Natural killer cell (primary cell): ENCODE measurements around the gene CXXC5. TPM values are rescaled to one million over a fixed set of nuclear protein-coding genes. Genes with fewer than 3 reads are reported as not detected.
A peak's percentile ranks its signal among the peaks of the same experiment; 100 is the strongest.

Experiments
- ATAC-seq, 3 donors: fragments of 150-1000 bp in 2 of 3; fragments of 200-7000 bp in 1 of 3; cut with Tn5 transposase; 1 replicate in 1 of 3; 2 replicates in 2 of 3; pipeline ENCODE4 v1.10.0; 2021; ENCODE audit warnings: mild to moderate bottlenecking in 2 of 3, moderate library complexity in 2 of 3
- DNase-seq, 2 donors: peaks; one replicate each; pipeline versions ENCODE4 v3.0.0 to v3.0.0-alpha.2; 2013 to 2021; ENCODE audit warnings: mixed read lengths in 1 of 2
- H3K27ac ChIP-seq: one replicate; pipeline ENCODE4 v1.5.1; 2013; ENCODE audit warnings: mild to moderate bottlenecking, low read length
- H3K27me3 ChIP-seq: one replicate; pipeline ENCODE4 v1.6.1; 2013; ENCODE audit warnings: low read length; ENCODE audit not compliant: control insufficient read depth, insufficient read depth
- H3K36me3 ChIP-seq: one replicate; pipeline ENCODE4 v1.6.1; 2013; ENCODE audit warnings: low read length; ENCODE audit not compliant: control insufficient read depth, insufficient read depth
- H3K4me1 ChIP-seq: one replicate; pipeline ENCODE4 v1.6.1; 2013; ENCODE audit warnings: low read length; ENCODE audit not compliant: control insufficient read depth, insufficient read depth
- H3K4me3 ChIP-seq: one replicate; pipeline ENCODE4 v1.5.1; 2013; ENCODE audit warnings: low read length
- H3K9me3 ChIP-seq: one replicate; pipeline ENCODE4 v1.6.1; 2013; ENCODE audit warnings: low read length; ENCODE audit not compliant: control insufficient read depth, insufficient read depth
- H3K27ac Mint-ChIP-seq, 2 donors: one replicate each; pipeline ENCODE4 v1.8.0; 2022; ENCODE audit warnings: mild to moderate bottlenecking in 2 of 2, mixed read lengths in 2 of 2, moderate library complexity in 1 of 2
- H3K27me3 Mint-ChIP-seq, 2 donors: one replicate each; pipeline ENCODE4 v1.8.0; 2022; ENCODE audit warnings: low read depth in 2 of 2, mixed read lengths in 2 of 2
- H3K36me3 Mint-ChIP-seq: one replicate; pipeline ENCODE4 v1.8.0; 2022; ENCODE audit warnings: mixed read lengths
- H3K4me1 Mint-ChIP-seq, 2 donors: one replicate each; pipeline ENCODE4 v1.8.0; 2022; ENCODE audit warnings: mixed read lengths in 2 of 2
- H3K4me3 Mint-ChIP-seq: one replicate; pipeline ENCODE4 v1.8.0; 2022; ENCODE audit warnings: mild to moderate bottlenecking, moderate library complexity, mixed read lengths
- H3K9me3 Mint-ChIP-seq, 2 donors: one replicate each; pipeline ENCODE4 v1.8.0; 2022; ENCODE audit warnings: mixed read lengths in 2 of 2
- CTCF ChIP-seq: fragments of 200-600 bp; IDR thresholded peaks from one replicate; pipeline ENCODE4 v1.8.0; 2022; ENCODE audit warnings: antibody characterized with exemption
- WGBS: methylation state at CpG from one replicate; pipeline ENCODE4 v1.1.7; 2013; ENCODE audit warnings: missing lambda C conversion rate; ENCODE audit not compliant: insufficient coverage; 5-methylcytosine and 5-hydroxymethylcytosine counted together
- intact Hi-C: fragments of 100-400 bp; cut with micrococcal nuclease; formaldehyde crosslinking; loops from one replicate; pipeline ENCODE4 v1.14.2; 2022
- total RNA-seq, 4 donors: library from RNA; stranded (reverse); fragments of 120-200 nt in 1 of 4; gene quantifications; one replicate each; pipeline versions ENCODE4 v1.2.3 to v1.2.4, GENCODE V29; 2013 to 2022

CXXC5 gene
- total RNA-seq, 3 donors from 2014 or later (not counting 1 experiment from before 2014, with no cell fraction given), result 75.6 to 124 (median 84.8) TPM

GRCh38 chr5:139635191-139635590 is 13.0 kb upstream of the CXXC5 start:
- no peak overlapping the region for H3K4me3 ChIP-seq
- ATAC-seq (no peak), DNase-seq (no peak)
- TF ChIP-seq CTCF, result no peak
- no peaks in the 10 kb centered on the region for H3K27me3 Mint-ChIP-seq
- no peaks in the 10 kb centered on the region for H3K27me3 ChIP-seq
- peak overlapping the region; percentile 91 for H3K27ac ChIP-seq
- intact Hi-C loops, result loop anchor here (10.0 kb wide), 1 partner anchor 210 kb away; no protein-coding TSS in a partner anchor
- peaks cover 44 to 55% of the 10 kb centered on the region in 2 donors for H3K4me1 Mint-ChIP-seq
- peaks cover 63% of the 10 kb centered on the region for H3K4me1 ChIP-seq
- H3K4me3 Mint-ChIP-seq, result peak overlapping the region; percentile 80
- peak overlapping the region; percentile 98 for H3K27ac Mint-ChIP-seq
- 44% methylated on average over 1 of the region's 1 CpG for WGBS
- no peaks in the 10 kb centered on the region for H3K9me3 Mint-ChIP-seq
- peaks cover 4% of the 10 kb centered on the region for H3K36me3 ChIP-seq
- H3K36me3 Mint-ChIP-seq, result no peaks in the 10 kb centered on the region
- no peaks in the 10 kb centered on the region for H3K9me3 ChIP-seq

DNA sequence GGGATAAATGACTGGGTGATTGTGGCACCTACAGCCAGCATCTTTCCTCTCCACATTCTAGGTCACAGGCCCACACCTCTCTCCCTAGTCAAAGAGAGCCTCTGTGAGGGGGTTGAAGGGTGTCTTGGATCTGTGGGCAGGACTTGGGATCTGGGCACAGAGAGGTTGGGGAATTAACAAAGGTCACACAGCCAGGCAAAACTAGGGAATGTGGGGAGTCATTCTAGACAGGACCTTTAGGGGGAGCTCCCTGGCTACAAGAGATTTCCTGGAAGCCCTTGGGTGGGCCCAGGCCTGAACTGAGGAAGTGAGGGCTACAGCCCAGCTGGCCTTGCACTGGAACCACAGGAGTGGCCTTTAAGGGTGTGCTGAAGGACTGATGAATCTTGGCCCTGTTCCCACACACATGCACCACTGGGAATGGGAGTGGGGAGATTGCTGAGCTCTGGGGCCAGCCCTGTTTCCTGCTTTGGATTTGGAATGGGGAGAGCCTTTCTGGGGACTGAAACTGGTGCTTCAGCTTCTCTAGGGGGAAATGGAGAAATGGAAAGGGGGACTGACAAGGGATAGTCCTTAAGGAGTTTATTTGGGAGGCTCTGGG is 12.4 kb upstream of the CXXC5 start:
- Histone ChIP-seq H3K4me3 (no peak overlapping the region), H3K4me1 (peaks cover 65% of the 10 kb centered on the region), H3K27me3 (no peaks in the 10 kb centered on the region), H3K27ac (peak overlapping the region; percentile 91), H3K36me3 (peaks cover 4% of the 10 kb centered on the region), H3K9me3 (no peaks in the 10 kb centered on the region)
- Mint-ChIP-seq H3K36me3 (no peaks in the 10 kb centered on the region), H3K9me3 (no peaks in the 10 kb centered on the region), H3K27ac (peak overlapping the region; percentile 98), H3K4me3 (peak overlapping the region; percentile 80), H3K4me1 (peaks cover 44 to 55% of the 10 kb centered on the region in 2 donors), H3K27me3 (no peaks in the 10 kb centered on the region)
- ATAC-seq (peak in 2 of 3 donors; percentile 6 to 16), DNase-seq (peak in 1 of 2 donors; percentile 67)
- intact Hi-C loops, result loop anchor here (1.0 to 10.0 kb wide), 2 partner anchors 112 to 209 kb away; no protein-coding TSS in a partner anchor
- peak; percentile 48 for TF ChIP-seq CTCF

DNA sequence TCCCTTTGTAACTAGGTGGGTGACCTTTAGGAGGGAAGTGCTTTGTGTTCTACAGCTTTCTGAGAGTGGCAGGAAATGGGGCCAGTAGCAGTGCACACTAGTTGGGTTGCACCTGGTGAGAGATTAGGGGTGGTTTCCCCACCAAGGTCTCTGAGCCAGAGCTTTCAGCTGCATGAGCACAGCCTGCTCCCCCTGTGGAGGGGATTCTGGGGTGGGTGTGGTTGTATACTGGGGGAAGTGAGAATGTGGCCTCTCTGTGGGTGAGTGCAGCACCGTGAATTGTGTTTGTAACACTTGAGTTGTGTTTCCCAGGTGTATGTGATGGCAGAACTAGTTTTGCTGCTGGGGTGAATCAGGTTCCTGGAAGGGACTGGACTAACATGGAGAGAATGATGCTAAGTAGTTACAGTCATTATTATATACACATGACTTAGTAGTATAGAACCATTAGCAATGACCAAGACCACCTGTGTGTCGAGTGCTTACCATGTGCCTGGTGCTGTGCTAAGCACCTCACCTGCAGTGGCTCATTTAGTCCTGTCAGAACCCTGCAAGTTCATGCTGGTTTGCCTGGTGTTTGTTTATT is 11.8 kb upstream of the CXXC5 start:
- Histone ChIP-seq H3K9me3 (no peaks in the 10 kb centered on the region), H3K4me3 (no peak overlapping the region), H3K36me3 (peaks cover 4% of the 10 kb centered on the region), H3K27ac (peak overlapping the region; percentile 91), H3K4me1 (peaks cover 65% of the 10 kb centered on the region), H3K27me3 (no peaks in the 10 kb centered on the region)
- Mint-ChIP-seq H3K27me3 (no peaks in the 10 kb centered on the region), H3K36me3 (no peaks in the 10 kb centered on the region), H3K4me3 (peak overlapping the region; percentile 80), H3K27ac (peak overlapping the region; percentile 98), H3K4me1 (peaks cover 44 to 55% of the 10 kb centered on the region in 2 donors), H3K9me3 (no peaks in the 10 kb centered on the region)
- DNase-seq (peak; percentile 72 to 88), ATAC-seq (peak; percentile 64 to 77 (median 73))
- no peak for TF ChIP-seq CTCF
- intact Hi-C loops, result loop anchor here (1.0 to 10.0 kb wide), 2 partner anchors 111 to 209 kb away; no protein-coding TSS in a partner anchor
- 3% methylated on average over 2 of the region's 2 CpGs for WGBS
